Keratinocyte (primary cell): ENCODE data around the gene REXO1. TPM values are rescaled to one million over a fixed set of nuclear protein-coding genes. Genes with fewer than 3 reads are reported as not detected.

Experiments
- DNase-seq: peaks from one replicate; pipeline ENCODE4 v3.0.0-alpha.2; 2011; ENCODE audit warnings: low read depth, missing footprints, low spot score
- FAIRE-seq: peaks from 2 replicates; lab custom pipeline; 2011; peaks lifted over from hg19 to GRCh38; lab: Jason Lieb, UNC
- H2AFZ ChIP-seq: 2 replicates; pipeline ENCODE4 v1.6.0; 2012; ENCODE audit warnings: low read length, control low read depth, inconsistent platforms; ENCODE audit not compliant: control insufficient read depth
- H3K27ac ChIP-seq: 2 replicates; pipeline ENCODE4 v1.5.1; 2011; ENCODE audit warnings: low read length; ENCODE audit not compliant: control insufficient read depth, insufficient read depth
- H3K27me3 ChIP-seq: 3 replicates; pipeline ENCODE4 v1.6.0; 2011; ENCODE audit warnings: low read length; ENCODE audit not compliant: control insufficient read depth, insufficient read depth; ENCODE audit errors: extremely low read depth
- H3K36me3 ChIP-seq, 2 experiments: 2 replicates in 1 of 2; 3 replicates in 1 of 2; pipeline ENCODE4 v1.5.1; 2011; ENCODE audit warnings: low read length in 2 of 2, mild to moderate bottlenecking in 1 of 2; ENCODE audit not compliant: control insufficient read depth in 2 of 2, insufficient read depth in 2 of 2; ENCODE audit errors: extremely low read depth in 1 of 2
- H3K4me1 ChIP-seq: 3 replicates; pipeline ENCODE4 v1.5.1; 2011; ENCODE audit warnings: low read length; ENCODE audit not compliant: control insufficient read depth, insufficient read depth; ENCODE audit errors: extremely low read depth
- H3K4me2 ChIP-seq: 3 replicates; pipeline ENCODE4 v1.6.0; 2011; ENCODE audit warnings: low read depth, low read length; ENCODE audit not compliant: control insufficient read depth, insufficient read depth; ENCODE audit errors: extremely low read depth
- H3K4me3 ChIP-seq, 3 experiments: fragments of 200-600 bp in 1 of 3; sonication (generic) in 1 of 3; 2 replicates in 2 of 3; 3 replicates in 1 of 3; pipeline ENCODE4 v1.5.1; 2011 to 2016; ENCODE audit warnings: low read length in 3 of 3, mild to moderate bottlenecking in 3 of 3, control low read depth in 2 of 3, inconsistent platforms in 1 of 3, low read depth in 1 of 3, mixed read lengths in 1 of 3, mixed run types in 1 of 3, moderate library complexity in 1 of 3; ENCODE audit not compliant: control insufficient read depth in 2 of 3, insufficient read depth in 2 of 3; ENCODE audit errors: extremely low read depth in 1 of 3
- H3K79me2 ChIP-seq: 2 replicates; pipeline ENCODE4 v1.6.0; 2012; ENCODE audit warnings: low read length; ENCODE audit not compliant: control insufficient read depth, insufficient read depth
- H3K9ac ChIP-seq: 3 replicates; pipeline ENCODE4 v1.6.0; 2011; ENCODE audit warnings: low read length; ENCODE audit not compliant: control insufficient read depth, insufficient read depth; ENCODE audit errors: extremely low read depth
- H3K9me1 ChIP-seq: 3 replicates; pipeline ENCODE4 v1.6.0; 2011; ENCODE audit warnings: low read length; ENCODE audit not compliant: control insufficient read depth, insufficient read depth; ENCODE audit errors: extremely low read depth
- H3K9me3 ChIP-seq: 2 replicates; pipeline ENCODE4 v1.5.1; 2012; ENCODE audit warnings: low read depth, low read length; ENCODE audit not compliant: control insufficient read depth
- H4K20me1 ChIP-seq: 3 replicates; pipeline ENCODE4 v1.6.0; 2011; ENCODE audit warnings: low read length; ENCODE audit not compliant: control insufficient read depth, insufficient read depth; ENCODE audit errors: extremely low read depth
- CTCF ChIP-seq, 3 experiments: IDR thresholded peaks in 1 of 3; conservative IDR thresholded peaks in 1 of 3; optimal IDR thresholded peaks in 1 of 3; 2 replicates in 2 of 3; 3 replicates in 1 of 3; pipeline versions ENCODE3 to v1.5.1; 2011; ENCODE audit warnings: low read length in 3 of 3, mild to moderate bottlenecking in 3 of 3, moderate library complexity in 2 of 3, control low read depth in 1 of 3, inconsistent platforms in 1 of 3; ENCODE audit not compliant: insufficient read depth in 2 of 3; ENCODE audit errors: extremely low read depth in 1 of 3
- EZH2 ChIP-seq: IDR thresholded peaks from one replicate; pipeline ENCODE4 v1.6.1; 2012; ENCODE audit warnings: inconsistent platforms, mild to moderate bottlenecking, low read length, moderate library complexity
- dilution Hi-C: fragments of 300-500 bp; cut with MboI; formaldehyde crosslinking; loops from one replicate; pipeline ENCODE4 v1.7.0; 2020; ENCODE audit warnings: low sequenced_read_pairs; ENCODE audit not compliant: extremely low pct_ligation_motif_present
- polyA plus RNA-seq, 5 experiments: library from polyadenylated mRNA; depleted of rRNA in 3 of 5; stranded (reverse) in 3 of 5; stranded (forward) in 1 of 5; unstranded in 1 of 5; fragments of >200 nt; gene quantifications; 1 replicate in 1 of 5; 2 replicates in 3 of 5; 3 replicates in 1 of 5; pipeline versions ENCODE4 v1.2.1 to v1.2.3, GENCODE V29; 2011 to 2012; ENCODE audit warnings: missing spikeins in 2 of 5, low read depth in 1 of 5, low replicate concordance in 1 of 5

REXO1 gene
- polyA plus RNA-seq, 1 donor (not counting 4 experiments of a cell fraction or from before 2014, with no cell fraction given) = 6.1 TPM

GRCh38 chr19:1865172-1866010 is 17.1 kb upstream of the REXO1 start:
- peak overlapping the region; percentile 78 for H3K27ac ChIP-seq

GRCh38 chr19:1864480-1865171 is 16.3 kb upstream of the REXO1 start:
- Histone ChIP-seq H3K27me3 (no peaks in the 10 kb centered on the region), H3K9ac (peak overlapping the region; percentile 89), H3K4me3 (peak overlapping the region; percentile 63 to 84 (median 73)), H4K20me1 (peaks cover 10% of the 10 kb centered on the region), H3K9me3 (no peaks in the 10 kb centered on the region), H3K4me2 (peak overlapping the region; percentile 85), H3K9me1 (no peaks in the 10 kb centered on the region), H3K79me2 (peaks cover 32% of the 10 kb centered on the region), H2AFZ (peak overlapping the region; percentile 36), H3K36me3 (no peaks in the 10 kb centered on the region), H3K4me1 (peaks cover 21% of the 10 kb centered on the region), H3K27ac (peak overlapping the region; percentile 78)
- TF ChIP-seq CTCF (optimal IDR thresholded peaks at IDR 0.05 in 1 of 3, IDR thresholded peaks at IDR 0.05 in 1 of 3, conservative IDR thresholded peaks at IDR 0.05 in 1 of 3; ENCODE audit: extremely low read depth in 1 of 3, insufficient read depth in 2 of 3, low read length in 3 of 3) (peak; percentile 44 to 83 (median 80)), EZH2 (no peak)
- DNase-seq = no peak
- dilution Hi-C loops = no loop called here
- FAIRE-seq = no peak

More at GRCh38 chr19:1865172-1866010, 17.1 kb upstream of the REXO1 start:
- Histone ChIP-seq H3K9me3 (no peaks in the 10 kb centered on the region), H3K36me3 (no peaks in the 10 kb centered on the region), H3K4me2 (peak overlapping the region; percentile 85), H3K27me3 (no peaks in the 10 kb centered on the region), H3K4me3 (peak overlapping the region in 2 of 3 experiments; percentile 73 to 84), H3K4me1 (peaks cover 16% of the 10 kb centered on the region), H3K9ac (peak overlapping the region; percentile 89), H4K20me1 (peaks cover 10% of the 10 kb centered on the region), H3K9me1 (no peaks in the 10 kb centered on the region), H2AFZ (no peak overlapping the region), H3K79me2 (peaks cover 25% of the 10 kb centered on the region)
- no peak for TF ChIP-seq EZH2
- no peak for TF ChIP-seq CTCF (optimal IDR thresholded peaks at IDR 0.05 in 1 of 3, IDR thresholded peaks at IDR 0.05 in 1 of 3, conservative IDR thresholded peaks at IDR 0.05 in 1 of 3; ENCODE audit: extremely low read depth in 1 of 3, insufficient read depth in 2 of 3, low read length in 3 of 3)
- FAIRE-seq (no peak), DNase-seq (no peak)
- dilution Hi-C loops = no loop called here
